Loucy (cell line): ENCODE data around the gene CCDC88C.

Experiments used
- EZH2phosphoT487 ChIP-seq: fragments of 200-600 bp; IDR thresholded peaks from 2 replicates; pipeline ENCODE4 v1.6.1; 2018; ENCODE audit warnings: antibody characterized with exemption, mild to moderate bottlenecking, moderate library complexity, borderline replicate concordance
- TF ChIP-seq, protein P1 (sequence below): fragments of 200-600 bp; sonication (generic); conservative IDR thresholded peaks from 2 replicates; pipeline ENCODE4 v1.5.1; 2014; ENCODE audit warnings: mild to moderate bottlenecking, antibody characterized with exemption, low read length

DNA sequence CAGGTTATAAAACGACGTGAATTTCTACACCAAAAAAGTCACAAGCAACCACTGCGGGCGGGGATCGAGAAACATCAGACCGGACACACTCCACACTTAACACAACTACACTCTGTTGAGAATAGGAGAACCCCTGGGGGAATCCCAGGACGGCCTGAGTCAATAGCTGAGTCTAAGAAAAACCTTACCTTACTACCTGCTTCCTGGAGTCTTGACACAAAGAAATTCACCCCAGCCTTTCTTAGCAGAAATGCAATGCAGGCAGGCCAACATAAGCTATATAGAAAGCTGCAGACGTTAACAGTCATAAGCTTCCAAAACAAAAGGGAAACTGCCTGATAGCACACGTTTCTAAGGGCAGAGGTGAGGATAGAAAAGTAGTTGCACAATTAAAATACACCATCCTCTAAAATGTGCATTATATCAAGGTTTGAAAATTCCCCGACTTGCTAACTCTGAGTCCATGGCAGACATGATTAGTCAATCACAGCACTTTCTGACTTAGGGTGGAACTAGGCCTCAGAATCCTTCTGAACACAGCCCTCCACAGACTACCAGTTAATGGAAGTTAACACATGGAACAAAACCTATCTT is 68.0 kb downstream of the CCDC88C start:
- TF ChIP-seq, protein P1, sequence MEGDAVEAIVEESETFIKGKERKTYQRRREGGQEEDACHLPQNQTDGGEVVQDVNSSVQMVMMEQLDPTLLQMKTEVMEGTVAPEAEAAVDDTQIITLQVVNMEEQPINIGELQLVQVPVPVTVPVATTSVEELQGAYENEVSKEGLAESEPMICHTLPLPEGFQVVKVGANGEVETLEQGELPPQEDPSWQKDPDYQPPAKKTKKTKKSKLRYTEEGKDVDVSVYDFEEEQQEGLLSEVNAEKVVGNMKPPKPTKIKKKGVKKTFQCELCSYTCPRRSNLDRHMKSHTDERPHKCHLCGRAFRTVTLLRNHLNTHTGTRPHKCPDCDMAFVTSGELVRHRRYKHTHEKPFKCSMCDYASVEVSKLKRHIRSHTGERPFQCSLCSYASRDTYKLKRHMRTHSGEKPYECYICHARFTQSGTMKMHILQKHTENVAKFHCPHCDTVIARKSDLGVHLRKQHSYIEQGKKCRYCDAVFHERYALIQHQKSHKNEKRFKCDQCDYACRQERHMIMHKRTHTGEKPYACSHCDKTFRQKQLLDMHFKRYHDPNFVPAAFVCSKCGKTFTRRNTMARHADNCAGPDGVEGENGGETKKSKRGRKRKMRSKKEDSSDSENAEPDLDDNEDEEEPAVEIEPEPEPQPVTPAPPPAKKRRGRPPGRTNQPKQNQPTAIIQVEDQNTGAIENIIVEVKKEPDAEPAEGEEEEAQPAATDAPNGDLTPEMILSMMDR, result no peak
- TF ChIP-seq EZH2phosphoT487, result no peak
